Activated CD4-positive, alpha-beta memory T cell treated with anti-CD3 and anti-CD28 coated beads, Interleukin-2, amount 10 ng/mL, durations not matched to agents 7 days and 5 days (primary cell): Measurements from ENCODE around the gene FOXN4. TPM values are rescaled to one million over a fixed set of nuclear protein-coding genes. Genes with fewer than 3 reads are reported as not detected.

ENCODE experiments used
- CTCF ChIA-PET: fragments of 350-600 bp; sonication (Branson Sonifier 250); formaldehyde crosslinking; loops from one replicate; lab custom pipeline; 2021; ENCODE audit warnings: antibody characterized with exemption, inconsistent platforms; lab: Charles Lee
- POLR2A ChIA-PET: fragments of 350-600 bp; sonication (Branson Sonifier 250); formaldehyde crosslinking; loops from one replicate; lab custom pipeline; 2021; ENCODE audit warnings: antibody characterized with exemption; lab: Charles Lee
- DNase-seq: peaks from one replicate; pipeline ENCODE4 v3.0.0-alpha.2; 2020
- H3K27ac Mint-ChIP-seq: one replicate; pipeline ENCODE4 v1.8.0; 2021; ENCODE audit warnings: mild to moderate bottlenecking, mixed read lengths
- H3K27me3 Mint-ChIP-seq: one replicate; pipeline ENCODE4 v1.8.0; 2021; ENCODE audit warnings: mixed read lengths
- H3K36me3 Mint-ChIP-seq: one replicate; pipeline ENCODE4 v1.8.0; 2021; ENCODE audit warnings: low read depth, mixed read lengths
- H3K4me1 Mint-ChIP-seq: one replicate; pipeline ENCODE4 v1.8.0; 2021; ENCODE audit warnings: mixed read lengths
- H3K4me3 Mint-ChIP-seq: one replicate; pipeline ENCODE4 v1.8.0; 2021; ENCODE audit warnings: mild to moderate bottlenecking, mixed read lengths
- H3K9me3 Mint-ChIP-seq: one replicate; pipeline ENCODE4 v1.8.0; 2021; ENCODE audit warnings: mixed read lengths
- total RNA-seq, 2 experiments: library from RNA; stranded (reverse); gene quantifications; one replicate each; pipeline ENCODE4 v1.2.3, GENCODE V29; 2021

FOXN4 gene
- not detected for total RNA-seq

- CTCF ChIA-PET = no interaction called here
- POLR2A ChIA-PET = no interaction called here
- peaks cover 60% of the 10 kb centered on the region for H3K27me3 Mint-ChIP-seq
These were observed at the start of gene FOXN4 for GRCh38 chr12:109308534-109309380. Gene FOXN4 (minus strand): TSS chr12:109309284. CDS start chr12:109308321, 963 bp downstream.

GRCh38 chr12:109358154-109358869 lies 49.2 kb upstream of the FOXN4 start:
- peaks cover 21% of the 10 kb centered on the region for H3K4me1 Mint-ChIP-seq
- DNase-seq = peak; percentile 26
- CTCF ChIA-PET = no interaction called here
- H3K4me3 Mint-ChIP-seq = peak overlapping the region; percentile 67
- H3K9me3 Mint-ChIP-seq = no peaks in the 10 kb centered on the region
- peak overlapping the region; percentile 50 for H3K27ac Mint-ChIP-seq
- no peaks in the 10 kb centered on the region for H3K36me3 Mint-ChIP-seq
- H3K27me3 Mint-ChIP-seq = peaks cover 22% of the 10 kb centered on the region
- POLR2A ChIA-PET = no interaction called here

More at GRCh38 chr12:109308534-109309380, at the start of gene FOXN4:
- Mint-ChIP-seq H3K9me3 (no peaks in the 10 kb centered on the region), H3K27ac (no peak within 1 kb of the TSS), H3K4me3 (peak within 1 kb of the TSS; percentile 59), H3K36me3 (no peaks in the 10 kb centered on the region), H3K4me1 (peaks cover 9% of the 10 kb centered on the region)
- no peak for DNase-seq

- DNase-seq = no peak
- peaks cover 25% of the 10 kb centered on the region for H3K27me3 Mint-ChIP-seq
- H3K4me1 Mint-ChIP-seq = peaks cover 21% of the 10 kb centered on the region
- no peaks in the 10 kb centered on the region for H3K9me3 Mint-ChIP-seq
- POLR2A ChIA-PET = no interaction called here
- CTCF ChIA-PET = no interaction called here
- H3K4me3 Mint-ChIP-seq = no peak overlapping the region
- H3K36me3 Mint-ChIP-seq = no peaks in the 10 kb centered on the region
- no peak overlapping the region for H3K27ac Mint-ChIP-seq
These were observed 47.9 kb upstream of the FOXN4 start for GRCh38 chr12:109357032-109357431.

GRCh38 chr12:109356577-109356976 lies 47.5 kb upstream of the FOXN4 start:
- CTCF ChIA-PET = interaction anchor here (1.2 kb wide), 1 partner anchor 29 kb away, joined by 3 read pairs; no protein-coding TSS in a partner anchor
- Mint-ChIP-seq H3K9me3 (no peaks in the 10 kb centered on the region), H3K27ac (no peak overlapping the region), H3K27me3 (peaks cover 25% of the 10 kb centered on the region), H3K4me1 (peaks cover 21% of the 10 kb centered on the region), H3K36me3 (no peaks in the 10 kb centered on the region), H3K4me3 (no peak overlapping the region)
- POLR2A ChIA-PET = no interaction called here
- DNase-seq = no peak

GRCh38 chr12:109352184-109352583 lies 43.1 kb upstream of the FOXN4 start:
- POLR2A ChIA-PET = interaction anchor here (0.6 kb wide), 1 partner anchor 137 kb away, joined by 3 read pairs; no protein-coding TSS in a partner anchor
- Mint-ChIP-seq H3K9me3 (no peaks in the 10 kb centered on the region), H3K27ac (no peak overlapping the region), H3K4me3 (no peak overlapping the region), H3K4me1 (peaks cover 2% of the 10 kb centered on the region), H3K36me3 (no peaks in the 10 kb centered on the region), H3K27me3 (peaks cover 30% of the 10 kb centered on the region)
- CTCF ChIA-PET = no interaction called here
- DNase-seq = no peak

GRCh38 chr12:109347589-109347988 lies 38.5 kb upstream of the FOXN4 start, which contains the start of gene MYO1H:
Gene MYO1H (plus strand): TSS chr12:109347900. CDS start chr12:109347961, 61 bp downstream.
- Mint-ChIP-seq H3K27me3 (peaks cover 37% of the 10 kb centered on the region), H3K4me1 (no peaks in the 10 kb centered on the region), H3K9me3 (no peaks in the 10 kb centered on the region), H3K4me3 (no peak within 1 kb of the TSS), H3K27ac (no peak within 1 kb of the TSS), H3K36me3 (no peaks in the 10 kb centered on the region)
- POLR2A ChIA-PET = no interaction called here
- DNase-seq = no peak
- CTCF ChIA-PET = interaction anchor here (1.2 kb wide), 1 partner anchor 38 kb away, joined by 4 read pairs; no protein-coding TSS in a partner anchor

- POLR2A ChIA-PET = no interaction called here
- H3K4me3 Mint-ChIP-seq = no peak overlapping the region
- H3K27me3 Mint-ChIP-seq = peaks cover 32% of the 10 kb centered on the region
- CTCF ChIA-PET = interaction anchor here (1.2 kb wide), 1 partner anchor 38 kb away, joined by 4 read pairs; no protein-coding TSS in a partner anchor
- no peak overlapping the region for H3K27ac Mint-ChIP-seq
- no peaks in the 10 kb centered on the region for H3K4me1 Mint-ChIP-seq
- DNase-seq = no peak
- no peaks in the 10 kb centered on the region for H3K36me3 Mint-ChIP-seq
- no peaks in the 10 kb centered on the region for H3K9me3 Mint-ChIP-seq
These were observed 37.8 kb upstream of the FOXN4 start for GRCh38 chr12:109346920-109347319.

GRCh38 chr12:109345428-109345827 lies 36.3 kb upstream of the FOXN4 start:
- no peak for DNase-seq
- Mint-ChIP-seq H3K36me3 (no peaks in the 10 kb centered on the region), H3K4me3 (no peak overlapping the region), H3K27ac (no peak overlapping the region), H3K4me1 (no peaks in the 10 kb centered on the region), H3K27me3 (peaks cover 28% of the 10 kb centered on the region), H3K9me3 (no peaks in the 10 kb centered on the region)
- ChIA-PET CTCF (no interaction called here), POLR2A (no interaction called here)

GRCh38 chr12:109343677-109344076 lies 34.6 kb upstream of the FOXN4 start:
- POLR2A ChIA-PET = no interaction called here
- peaks cover 33% of the 10 kb centered on the region for H3K27me3 Mint-ChIP-seq
- H3K36me3 Mint-ChIP-seq = no peaks in the 10 kb centered on the region
- no peak overlapping the region for H3K4me3 Mint-ChIP-seq
- no peaks in the 10 kb centered on the region for H3K4me1 Mint-ChIP-seq
- CTCF ChIA-PET = interaction anchor here (1.0 kb wide), 1 partner anchor 41 kb away, joined by 3 read pairs; no protein-coding TSS in a partner anchor
- no peak for DNase-seq
- H3K9me3 Mint-ChIP-seq = no peaks in the 10 kb centered on the region
- no peak overlapping the region for H3K27ac Mint-ChIP-seq

GRCh38 chr12:109336593-109336992 lies 27.5 kb upstream of the FOXN4 start:
- Mint-ChIP-seq H3K36me3 (no peaks in the 10 kb centered on the region), H3K27ac (no peak overlapping the region), H3K4me1 (no peaks in the 10 kb centered on the region), H3K9me3 (no peaks in the 10 kb centered on the region), H3K27me3 (peaks cover 20% of the 10 kb centered on the region), H3K4me3 (no peak overlapping the region)
- ChIA-PET POLR2A (no interaction called here), CTCF (no interaction called here)
- DNase-seq = no peak

- no peak for DNase-seq
- H3K36me3 Mint-ChIP-seq = no peaks in the 10 kb centered on the region
- ChIA-PET POLR2A (no interaction called here), CTCF (no interaction called here)
- no peaks in the 10 kb centered on the region for H3K4me1 Mint-ChIP-seq
- H3K27me3 Mint-ChIP-seq = peaks cover 20% of the 10 kb centered on the region
- no peak overlapping the region for H3K4me3 Mint-ChIP-seq
- no peaks in the 10 kb centered on the region for H3K9me3 Mint-ChIP-seq
- H3K27ac Mint-ChIP-seq = no peak overlapping the region
These were observed 25.8 kb upstream of the FOXN4 start for GRCh38 chr12:109334887-109335286.

- no peak for DNase-seq
- Mint-ChIP-seq H3K27me3 (peaks cover 17% of the 10 kb centered on the region), H3K4me1 (no peaks in the 10 kb centered on the region), H3K9me3 (no peaks in the 10 kb centered on the region), H3K36me3 (no peaks in the 10 kb centered on the region), H3K4me3 (no peak overlapping the region), H3K27ac (no peak overlapping the region)
- CTCF ChIA-PET = no interaction called here
- POLR2A ChIA-PET = no interaction called here
These were observed 22.3 kb upstream of the FOXN4 start for GRCh38 chr12:109331301-109331952.
